HEK293 (cell line): ENCODE measurements around the gene TRIP11.

Experiments used
- IKZF3 ChIP-seq: fragments of 450-650 bp; IDR thresholded peaks from 2 replicates; pipeline ENCODE4 v1.5.0; 2018; ENCODE audit warnings: missing biosample characterization, mild to moderate bottlenecking, missing genetic modification characterization, moderate library complexity
- MEIS1 ChIP-seq: sonication (generic); formaldehyde crosslinking; IDR thresholded peaks from 2 replicates; pipeline ENCODE4 v1.8.1; 2022; ENCODE audit warnings: missing genetic modification reagents, mild to moderate bottlenecking, borderline replicate concordance
- REST ChIP-seq: fragments of 450-650 bp; formaldehyde crosslinking; IDR thresholded peaks from 2 replicates; pipeline ENCODE4 v1.5.1; 2016; ENCODE audit warnings: missing biosample characterization, missing genetic modification characterization
- SP3 ChIP-seq: fragments of 450-650 bp; formaldehyde crosslinking; IDR thresholded peaks from 2 replicates; pipeline ENCODE4 v1.5.1; 2016; ENCODE audit warnings: missing biosample characterization, missing genetic modification characterization
- TSHZ1 ChIP-seq: fragments of 450-650 bp; formaldehyde crosslinking; IDR thresholded peaks from 2 replicates; pipeline ENCODE4 v1.5.1; 2016; ENCODE audit warnings: missing biosample characterization, missing genetic modification characterization, borderline replicate concordance
- ZBTB11 ChIP-seq: fragments of 450-650 bp; formaldehyde crosslinking; conservative IDR thresholded peaks from 2 replicates; pipeline ENCODE4 v1.5.1; 2016; ENCODE audit warnings: low read depth, missing biosample characterization, missing genetic modification characterization
- ZBTB20 ChIP-seq: fragments of 450-650 bp; formaldehyde crosslinking; IDR thresholded peaks from 2 replicates; pipeline ENCODE4 v1.5.1; 2016; ENCODE audit warnings: missing biosample characterization, missing genetic modification characterization
- ZBTB49 ChIP-seq: fragments of 450-650 bp; formaldehyde crosslinking; IDR thresholded peaks from 2 replicates; pipeline ENCODE4 v1.5.1; 2016; ENCODE audit warnings: missing biosample characterization, missing genetic modification characterization, low read depth
- ZFHX2 ChIP-seq: fragments of 450-650 bp; formaldehyde crosslinking; conservative IDR thresholded peaks from 2 replicates; pipeline ENCODE4 v1.5.1; 2016; ENCODE audit warnings: missing biosample characterization, missing genetic modification characterization
- ZFP69B ChIP-seq: fragments of 450-650 bp; formaldehyde crosslinking; IDR thresholded peaks from 2 replicates; pipeline ENCODE4 v1.5.1; 2016; ENCODE audit warnings: missing biosample characterization, missing genetic modification characterization
- ZNF169 ChIP-seq: fragments of 450-650 bp; formaldehyde crosslinking; IDR thresholded peaks from 2 replicates; pipeline ENCODE4 v1.5.1; 2016; ENCODE audit warnings: missing biosample characterization, missing genetic modification characterization
- ZNF18 ChIP-seq: fragments of 450-650 bp; formaldehyde crosslinking; IDR thresholded peaks from 2 replicates; pipeline ENCODE4 v1.5.1; 2016; ENCODE audit warnings: missing biosample characterization, missing genetic modification characterization
- ZNF221 ChIP-seq: fragments of 450-650 bp; formaldehyde crosslinking; IDR thresholded peaks from 2 replicates; pipeline ENCODE4 v1.5.1; 2017; ENCODE audit warnings: missing biosample characterization, missing genetic modification characterization, borderline replicate concordance
- ZNF302 ChIP-seq: fragments of 450-650 bp; formaldehyde crosslinking; IDR thresholded peaks from 2 replicates; pipeline ENCODE4 v1.5.1; 2016; ENCODE audit warnings: missing biosample characterization, missing genetic modification characterization, low read depth
- ZNF341 ChIP-seq: fragments of 450-650 bp; formaldehyde crosslinking; IDR thresholded peaks from 2 replicates; pipeline ENCODE4; 2016; ENCODE audit warnings: low read depth, missing biosample characterization, missing genetic modification characterization
- ZNF398 ChIP-seq: fragments of 450-650 bp; formaldehyde crosslinking; IDR thresholded peaks from 2 replicates; pipeline ENCODE4 v1.5.1; 2017; ENCODE audit warnings: missing biosample characterization, missing genetic modification characterization
- ZNF48 ChIP-seq: fragments of 450-650 bp; formaldehyde crosslinking; IDR thresholded peaks from 2 replicates; pipeline ENCODE4 v1.5.1; 2016; ENCODE audit warnings: missing biosample characterization, missing genetic modification characterization
- ZNF530 ChIP-seq: fragments of 450-650 bp; formaldehyde crosslinking; IDR thresholded peaks from 2 replicates; pipeline ENCODE4 v1.5.1; 2016; ENCODE audit warnings: low read depth, missing biosample characterization, missing genetic modification characterization
- ZNF701 ChIP-seq: fragments of 450-650 bp; formaldehyde crosslinking; IDR thresholded peaks from 2 replicates; pipeline ENCODE4 v1.5.1; 2016; ENCODE audit warnings: missing biosample characterization, missing genetic modification characterization
- TF ChIP-seq, protein P1 (sequence below): fragments of 450-650 bp; formaldehyde crosslinking; IDR thresholded peaks from 2 replicates; pipeline ENCODE4 v1.5.1; 2016; ENCODE audit warnings: missing biosample characterization, missing genetic modification characterization

Gene TRIP11

DNA sequence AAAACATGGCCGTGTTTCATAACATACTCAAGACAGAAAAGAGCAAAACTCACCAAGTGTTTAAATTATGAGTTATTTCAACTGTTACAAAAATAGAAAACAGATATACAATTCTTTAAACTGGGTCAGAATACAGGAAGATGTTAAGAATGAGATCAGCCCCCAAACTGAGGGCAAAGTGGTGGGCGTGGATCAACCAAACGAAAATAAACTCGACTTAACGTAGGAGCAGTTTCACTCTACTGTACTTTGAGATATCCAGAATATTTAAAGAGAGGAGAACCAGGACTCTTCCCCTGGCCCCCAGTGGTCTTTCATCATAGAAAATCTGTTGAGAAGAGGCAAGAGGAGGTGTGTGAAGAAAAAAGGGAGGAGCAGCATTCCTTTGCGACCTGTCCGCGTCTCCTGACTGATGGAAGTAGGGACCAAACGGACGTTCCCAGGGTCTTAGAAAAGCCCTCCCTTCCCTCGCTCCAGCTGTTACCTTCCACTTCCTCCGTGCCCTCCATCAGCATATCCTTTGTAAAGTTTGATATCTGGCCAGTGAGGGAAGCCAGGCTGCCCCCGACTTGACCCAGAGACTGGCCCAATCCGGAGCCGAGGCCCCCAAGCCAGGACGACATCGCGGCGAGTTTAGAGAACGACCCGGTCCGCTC is 668 bp downstream of the TRIP11 start (continued):
- no peak; the same call in 1 of the 2 replicates for TF ChIP-seq ZBTB11 (tag by site-specific recombination)
- TF ChIP-seq ZNF169 (tag by site-specific recombination), result no peak
- no peak for TF ChIP-seq ZNF18 (tag by site-specific recombination)
- TF ChIP-seq ZNF341 (tag by site-specific recombination), result peak; percentile 76
- TF ChIP-seq ZBTB49 (tag by site-specific recombination), result no peak
- TF ChIP-seq TSHZ1, result no peak
- TF ChIP-seq ZNF398 (tag by site-specific recombination), result no peak
- TF ChIP-seq ZBTB20 (tag by site-specific recombination), result peak; percentile 69
- TF ChIP-seq, protein P1, sequence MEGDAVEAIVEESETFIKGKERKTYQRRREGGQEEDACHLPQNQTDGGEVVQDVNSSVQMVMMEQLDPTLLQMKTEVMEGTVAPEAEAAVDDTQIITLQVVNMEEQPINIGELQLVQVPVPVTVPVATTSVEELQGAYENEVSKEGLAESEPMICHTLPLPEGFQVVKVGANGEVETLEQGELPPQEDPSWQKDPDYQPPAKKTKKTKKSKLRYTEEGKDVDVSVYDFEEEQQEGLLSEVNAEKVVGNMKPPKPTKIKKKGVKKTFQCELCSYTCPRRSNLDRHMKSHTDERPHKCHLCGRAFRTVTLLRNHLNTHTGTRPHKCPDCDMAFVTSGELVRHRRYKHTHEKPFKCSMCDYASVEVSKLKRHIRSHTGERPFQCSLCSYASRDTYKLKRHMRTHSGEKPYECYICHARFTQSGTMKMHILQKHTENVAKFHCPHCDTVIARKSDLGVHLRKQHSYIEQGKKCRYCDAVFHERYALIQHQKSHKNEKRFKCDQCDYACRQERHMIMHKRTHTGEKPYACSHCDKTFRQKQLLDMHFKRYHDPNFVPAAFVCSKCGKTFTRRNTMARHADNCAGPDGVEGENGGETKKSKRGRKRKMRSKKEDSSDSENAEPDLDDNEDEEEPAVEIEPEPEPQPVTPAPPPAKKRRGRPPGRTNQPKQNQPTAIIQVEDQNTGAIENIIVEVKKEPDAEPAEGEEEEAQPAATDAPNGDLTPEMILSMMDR (tag by site-specific recombination), result no peak
- peak; percentile 69 for TF ChIP-seq ZFHX2
- no peak for TF ChIP-seq ZNF302 (tag by site-specific recombination)
- no peak for TF ChIP-seq ZNF701
- TF ChIP-seq ZNF48, result no peak
- TF ChIP-seq IKZF3, result peak; percentile 53; the same call in 1 of the 2 replicates
- TF ChIP-seq ZNF221 (tag by site-specific recombination), result no peak
- peak; percentile 55 for TF ChIP-seq SP3
- TF ChIP-seq REST (tag by site-specific recombination), result no peak
- TF ChIP-seq ZNF530 (tag by site-specific recombination), result no peak
- no peak for TF ChIP-seq ZFP69B (tag by site-specific recombination)
- no peak for TF ChIP-seq MEIS1
